Transverse colon (tissue), 3 donors: Measurements from ENCODE around the gene MBD3L1.

Experiments used
- POLR2A ChIP-seq: fragments of 450-650 bp; IDR thresholded peaks from one replicate; pipeline ENCODE4 v1.6.1; 2016; ENCODE audit warnings: antibody characterized with exemption, mild to moderate bottlenecking, moderate library complexity
- POLR2AphosphoS5 ChIP-seq, 3 donors: sonication (generic); formaldehyde crosslinking; IDR thresholded peaks; one replicate each; pipeline ENCODE4 v1.6.1; 2016; ENCODE audit warnings: antibody characterized with exemption in 3 of 3

GRCh38 chr19:8832132-8833021 is at the start of gene MBD3L1, which contains the start of gene ZNF558:
- TF ChIP-seq POLR2AphosphoS5 (IDR thresholded peaks at IDR 0.05) (peak; percentile 64 to 94 (median 93)), POLR2A (peak; percentile 87)
